ENCODE measurements around the gene UPF2. TPM values are rescaled to one million over a fixed set of nuclear protein-coding genes. Genes with fewer than 3 reads are reported as not detected.

Gene UPF2
- total RNA-seq, 1 donor from 2014 or later = 21.6 TPM

DNA sequence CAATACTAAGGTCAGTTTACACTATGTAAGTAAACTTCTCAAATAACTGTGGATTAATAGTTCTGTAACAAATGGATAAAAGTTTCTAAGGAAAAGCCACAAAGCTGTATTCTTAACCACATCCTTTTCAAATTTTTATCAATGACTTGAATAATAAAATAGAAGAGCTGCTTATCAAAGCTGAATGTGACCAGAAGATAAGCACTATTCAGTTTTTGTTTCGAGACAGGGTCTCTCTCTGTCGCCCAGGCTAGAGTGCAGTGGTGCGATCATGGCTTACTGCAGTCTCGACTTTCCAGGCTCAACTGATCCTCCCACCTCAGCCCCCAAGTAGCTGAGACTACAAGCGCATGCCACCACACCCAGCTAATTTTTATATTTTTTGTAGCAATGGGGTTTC lies 17.0 kb downstream of the UPF2 start:
- no peak overlapping the region for H3K27ac ChIP-seq
- intact Hi-C loops (cut with DNase I) = no loop called here
- no peaks in the 10 kb centered on the region for H3K9me3 ChIP-seq
- H3K27me3 ChIP-seq = no peaks in the 10 kb centered on the region
- no peak overlapping the region for H3K4me3 ChIP-seq
- no peak for DNase-seq (ENCODE audit: extremely low spot score in 2 of 2)
- peaks cover 0 to 19% of the 10 kb centered on the region in 2 donors for H3K36me3 ChIP-seq
- TF ChIP-seq POLR2A (IDR thresholded peaks at IDR 0.05) = no peak
- TF ChIP-seq, protein P1, sequence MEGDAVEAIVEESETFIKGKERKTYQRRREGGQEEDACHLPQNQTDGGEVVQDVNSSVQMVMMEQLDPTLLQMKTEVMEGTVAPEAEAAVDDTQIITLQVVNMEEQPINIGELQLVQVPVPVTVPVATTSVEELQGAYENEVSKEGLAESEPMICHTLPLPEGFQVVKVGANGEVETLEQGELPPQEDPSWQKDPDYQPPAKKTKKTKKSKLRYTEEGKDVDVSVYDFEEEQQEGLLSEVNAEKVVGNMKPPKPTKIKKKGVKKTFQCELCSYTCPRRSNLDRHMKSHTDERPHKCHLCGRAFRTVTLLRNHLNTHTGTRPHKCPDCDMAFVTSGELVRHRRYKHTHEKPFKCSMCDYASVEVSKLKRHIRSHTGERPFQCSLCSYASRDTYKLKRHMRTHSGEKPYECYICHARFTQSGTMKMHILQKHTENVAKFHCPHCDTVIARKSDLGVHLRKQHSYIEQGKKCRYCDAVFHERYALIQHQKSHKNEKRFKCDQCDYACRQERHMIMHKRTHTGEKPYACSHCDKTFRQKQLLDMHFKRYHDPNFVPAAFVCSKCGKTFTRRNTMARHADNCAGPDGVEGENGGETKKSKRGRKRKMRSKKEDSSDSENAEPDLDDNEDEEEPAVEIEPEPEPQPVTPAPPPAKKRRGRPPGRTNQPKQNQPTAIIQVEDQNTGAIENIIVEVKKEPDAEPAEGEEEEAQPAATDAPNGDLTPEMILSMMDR (IDR thresholded peaks at IDR 0.05) = no peak
- no peak for TF ChIP-seq POLR2AphosphoS5 (IDR thresholded peaks at IDR 0.05; ENCODE audit: insufficient read depth in 1 of 2, low read depth in 1 of 2)
- no peaks in the 10 kb centered on the region for H3K4me1 ChIP-seq

DNA sequence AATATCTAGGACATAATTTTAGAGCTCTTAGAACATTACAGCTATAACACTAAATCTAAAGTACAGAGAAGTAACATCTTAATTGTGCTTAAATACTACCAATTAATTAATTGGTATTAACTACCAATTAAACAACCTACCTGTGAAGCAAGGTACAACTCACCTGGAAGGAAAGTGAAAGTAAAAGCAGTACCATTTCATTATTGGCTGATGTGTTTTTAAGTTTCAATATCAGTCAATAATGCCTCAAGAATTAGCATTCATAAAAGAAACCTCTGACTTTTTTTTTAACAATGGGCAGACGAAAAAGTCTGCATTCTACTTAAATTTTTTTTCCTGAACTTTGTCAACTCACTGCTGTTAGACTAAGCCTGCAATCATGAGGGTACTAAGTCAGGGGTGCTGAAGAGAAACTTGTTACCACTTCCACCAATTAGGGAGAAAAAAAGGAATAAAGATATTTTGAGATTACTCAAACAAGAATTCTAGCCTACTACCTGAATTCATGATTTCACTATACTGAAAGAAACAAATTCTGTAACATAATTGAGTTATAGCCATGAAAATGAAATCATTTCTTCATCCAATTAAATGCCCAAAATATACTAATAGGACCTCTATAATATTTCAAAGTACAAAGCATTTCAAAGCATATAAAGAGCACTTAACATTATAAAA lies 19.9 kb downstream of the UPF2 start:
- Histone ChIP-seq H3K36me3 (no peaks in the 10 kb centered on the region), H3K4me1 (peaks cover 8% of the 10 kb centered on the region), H3K27ac (no peak overlapping the region), H3K4me3 (no peak overlapping the region), H3K27me3 (no peaks in the 10 kb centered on the region), H3K9me3 (no peaks in the 10 kb centered on the region)
- intact Hi-C loops (cut with DNase I) = no loop called here
- DNase-seq (ENCODE audit: extremely low spot score in 2 of 2) = no peak
- TF ChIP-seq POLR2A (IDR thresholded peaks at IDR 0.05) = no peak
- TF ChIP-seq, protein P1 (IDR thresholded peaks at IDR 0.05) = no peak
- no peak for TF ChIP-seq POLR2AphosphoS5 (IDR thresholded peaks at IDR 0.05; ENCODE audit: insufficient read depth in 1 of 2, low read depth in 1 of 2)

DNA sequence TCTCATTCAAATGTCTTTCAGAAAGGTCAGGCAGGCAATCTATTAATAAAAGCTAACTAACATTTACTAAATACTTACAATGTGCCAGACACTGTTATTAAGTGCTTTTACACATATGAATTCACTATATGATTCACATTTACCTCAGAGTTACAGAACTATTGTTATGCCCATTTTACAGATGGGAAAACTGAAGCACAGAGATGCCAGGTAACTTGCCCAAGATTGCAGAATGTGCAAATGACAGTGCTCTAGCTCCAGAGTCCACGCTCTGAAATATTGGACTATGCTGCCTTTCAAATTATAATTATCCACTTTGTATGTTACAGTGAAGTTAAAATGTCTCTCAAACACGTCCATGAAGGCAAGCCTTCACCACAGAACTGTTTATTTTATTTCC lies 22.0 kb downstream of the UPF2 start:
- TF ChIP-seq POLR2AphosphoS5 (IDR thresholded peaks at IDR 0.05; ENCODE audit: insufficient read depth in 1 of 2, low read depth in 1 of 2) = no peak
- TF ChIP-seq POLR2A (IDR thresholded peaks at IDR 0.05) = no peak
- TF ChIP-seq, protein P1 (IDR thresholded peaks at IDR 0.05) = no peak
- no peak overlapping the region for H3K27ac ChIP-seq
- no peaks in the 10 kb centered on the region for H3K36me3 ChIP-seq

DNA sequence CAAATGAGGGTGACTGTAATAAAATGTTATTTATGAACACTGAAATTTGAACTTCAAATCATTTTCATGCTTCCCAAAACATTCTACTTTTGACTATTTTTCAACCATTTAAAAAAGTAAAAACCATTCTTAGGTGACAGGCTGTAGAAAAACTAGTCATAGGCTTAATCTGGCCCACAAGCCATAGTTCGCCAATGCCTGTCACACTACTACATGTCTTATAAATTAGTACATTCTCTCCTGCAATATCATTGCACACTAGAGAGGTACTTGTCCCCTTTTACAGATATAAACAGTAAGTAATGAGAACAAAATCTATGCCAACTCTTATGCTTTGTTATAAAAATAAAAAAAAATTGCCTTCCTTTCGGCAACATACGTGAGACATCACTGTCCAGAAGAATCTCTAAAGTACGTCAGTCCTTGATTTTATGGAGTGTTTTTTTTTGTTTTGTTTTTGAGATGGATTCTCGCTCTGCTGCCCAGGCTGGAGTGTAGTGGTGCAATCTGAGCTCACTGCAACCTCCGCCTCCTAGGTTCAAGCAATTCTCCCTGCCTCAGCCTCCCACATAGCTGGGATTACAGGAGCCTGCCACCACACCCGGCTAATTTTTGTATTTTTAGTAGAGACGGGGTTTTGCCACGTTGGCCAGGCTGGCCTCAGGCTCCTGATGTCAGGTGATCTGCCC lies 23.2 kb downstream of the UPF2 start:
- DNase-seq (ENCODE audit: extremely low spot score in 2 of 2) = no peak
- no peaks in the 10 kb centered on the region for H3K36me3 ChIP-seq
- no peaks in the 10 kb centered on the region for H3K27me3 ChIP-seq
- no peak overlapping the region for H3K27ac ChIP-seq
- no peaks in the 10 kb centered on the region for H3K9me3 ChIP-seq
- peaks cover 8% of the 10 kb centered on the region for H3K4me1 ChIP-seq
- no peak for TF ChIP-seq POLR2AphosphoS5 (IDR thresholded peaks at IDR 0.05; ENCODE audit: insufficient read depth in 1 of 2, low read depth in 1 of 2)
- TF ChIP-seq, protein P1 (IDR thresholded peaks at IDR 0.05) = no peak
- no peak for TF ChIP-seq POLR2A (IDR thresholded peaks at IDR 0.05)
- intact Hi-C loops (cut with DNase I) = no loop called here
- no peak overlapping the region for H3K4me3 ChIP-seq

More for the DNA sequence above, 22.0 kb downstream of the UPF2 start:
- Histone ChIP-seq H3K9me3 (no peaks in the 10 kb centered on the region), H3K27me3 (no peaks in the 10 kb centered on the region), H3K4me3 (no peak overlapping the region), H3K4me1 (peaks cover 8% of the 10 kb centered on the region)
- DNase-seq (ENCODE audit: extremely low spot score in 2 of 2) = no peak
- intact Hi-C loops (cut with DNase I) = no loop called here
